Measurements from ENCODE around the gene PSAT1.

Gene PSAT1

GRCh38 chr9:78319197-78320029 lies 22.5 kb downstream of the PSAT1 start:
- no peak for TF ChIP-seq GATA3 (IDR thresholded peaks at IDR 0.05; ENCODE audit: low read depth, low read length)
- no peak for TF ChIP-seq GATA2 (IDR thresholded peaks at IDR 0.05; ENCODE audit: low read depth, low read length)

GRCh38 chr9:78320030-78320693 lies 23.2 kb downstream of the PSAT1 start:
- no peak for TF ChIP-seq GATA3 (IDR thresholded peaks at IDR 0.05; ENCODE audit: low read depth, low read length)
- no peak for TF ChIP-seq GATA2 (IDR thresholded peaks at IDR 0.05; ENCODE audit: low read depth, low read length)

GRCh38 chr9:78320875-78321496 lies 24.1 kb downstream of the PSAT1 start:
- TF ChIP-seq GATA3 (IDR thresholded peaks at IDR 0.05; ENCODE audit: low read depth, low read length) (no peak), GATA2 (IDR thresholded peaks at IDR 0.05; ENCODE audit: low read depth, low read length) (no peak)

GRCh38 chr9:78321505-78321904 lies 24.6 kb downstream of the PSAT1 start:
- TF ChIP-seq GATA2 (IDR thresholded peaks at IDR 0.05; ENCODE audit: low read depth, low read length) (no peak), GATA3 (IDR thresholded peaks at IDR 0.05; ENCODE audit: low read depth, low read length) (no peak)

GRCh38 chr9:78324068-78324650 lies 27.2 kb downstream of the PSAT1 start:
- TF ChIP-seq GATA3 (IDR thresholded peaks at IDR 0.05; ENCODE audit: low read depth, low read length) (no peak), GATA2 (IDR thresholded peaks at IDR 0.05; ENCODE audit: low read depth, low read length) (no peak)

GRCh38 chr9:78324682-78325081 lies 27.8 kb downstream of the PSAT1 start:
- TF ChIP-seq GATA2 (IDR thresholded peaks at IDR 0.05; ENCODE audit: low read depth, low read length), result no peak

GRCh38 chr9:78325343-78325742 lies 28.4 kb downstream of the PSAT1 start:
- TF ChIP-seq GATA2 (IDR thresholded peaks at IDR 0.05; ENCODE audit: low read depth, low read length) (peak; percentile 96), GATA3 (IDR thresholded peaks at IDR 0.05; ENCODE audit: low read depth, low read length) (peak; percentile 74)

- TF ChIP-seq GATA2 (IDR thresholded peaks at IDR 0.05; ENCODE audit: low read depth, low read length) (no peak), GATA3 (IDR thresholded peaks at IDR 0.05; ENCODE audit: low read depth, low read length) (no peak)
Observed at GRCh38 chr9:78325846-78326360, 29.0 kb downstream of the PSAT1 start.

- TF ChIP-seq GATA3 (IDR thresholded peaks at IDR 0.05; ENCODE audit: low read depth, low read length) (no peak), GATA2 (IDR thresholded peaks at IDR 0.05; ENCODE audit: low read depth, low read length) (no peak)
Observed at GRCh38 chr9:78326564-78326963, 29.6 kb downstream of the PSAT1 start.

GRCh38 chr9:78332381-78332780 lies 35.5 kb downstream of the PSAT1 start:
- TF ChIP-seq GATA2 (IDR thresholded peaks at IDR 0.05; ENCODE audit: low read depth, low read length) (no peak), GATA3 (IDR thresholded peaks at IDR 0.05; ENCODE audit: low read depth, low read length) (no peak)

- TF ChIP-seq GATA2 (IDR thresholded peaks at IDR 0.05; ENCODE audit: low read depth, low read length), result no peak
- no peak for TF ChIP-seq GATA3 (IDR thresholded peaks at IDR 0.05; ENCODE audit: low read depth, low read length)
Observed at GRCh38 chr9:78348848-78349247, 51.9 kb downstream of the PSAT1 start.

GRCh38 chr9:78351816-78352215 lies 54.9 kb downstream of the PSAT1 start:
- TF ChIP-seq GATA3 (IDR thresholded peaks at IDR 0.05; ENCODE audit: low read depth, low read length) (no peak), GATA2 (IDR thresholded peaks at IDR 0.05; ENCODE audit: low read depth, low read length) (no peak)

GRCh38 chr9:78354324-78354973 lies 57.5 kb downstream of the PSAT1 start:
- no peak for TF ChIP-seq GATA3 (IDR thresholded peaks at IDR 0.05; ENCODE audit: low read depth, low read length)
- no peak for TF ChIP-seq GATA2 (IDR thresholded peaks at IDR 0.05; ENCODE audit: low read depth, low read length)

GRCh38 chr9:78354989-78355388 lies 58.1 kb downstream of the PSAT1 start:
- TF ChIP-seq GATA2 (IDR thresholded peaks at IDR 0.05; ENCODE audit: low read depth, low read length), result no peak
- TF ChIP-seq GATA3 (IDR thresholded peaks at IDR 0.05; ENCODE audit: low read depth, low read length), result no peak
